ENCODE data around the gene LRRC8A.
A peak's percentile ranks its signal among the peaks of the same experiment; 100 is the strongest.

The LRRC8A gene

GRCh38 chr9:128902351-128903078, 20.6 kb downstream of the LRRC8A start:
- DNase-seq, result peak; percentile 62

GRCh38 chr9:128903079-128903461, 21.1 kb downstream of the LRRC8A start:
- no peak for DNase-seq

- no peak for DNase-seq
Measured at GRCh38 chr9:128903871-128904620, 22.1 kb downstream of the LRRC8A start.

GRCh38 chr9:128905964-128906363, 24.0 kb downstream of the LRRC8A start:
- no peak for DNase-seq

- DNase-seq, result no peak
Measured at GRCh38 chr9:128906741-128907140, 24.8 kb downstream of the LRRC8A start.

GRCh38 chr9:128908372-128908771, 26.4 kb downstream of the LRRC8A start:
- DNase-seq, result no peak

GRCh38 chr9:128909859-128910258, 27.9 kb downstream of the LRRC8A start:
- DNase-seq, result no peak

- DNase-seq, result no peak
Measured at GRCh38 chr9:128910906-128911305, 29.0 kb downstream of the LRRC8A start.

- DNase-seq, result no peak
Measured at GRCh38 chr9:128911529-128912035, 29.6 kb downstream of the LRRC8A start.

- DNase-seq, result no peak
Measured at GRCh38 chr9:128912270-128912853, 30.4 kb downstream of the LRRC8A start.

- no peak for DNase-seq
Measured at GRCh38 chr9:128913048-128913900, 31.3 kb downstream of the LRRC8A start.

GRCh38 chr9:128913995-128914772, 32.3 kb downstream of the LRRC8A start:
- no peak for DNase-seq

- DNase-seq, result no peak
Measured at GRCh38 chr9:128916204-128916603, 34.3 kb downstream of the LRRC8A start.

- no peak for DNase-seq
Measured at GRCh38 chr9:128916745-128917144, 34.8 kb downstream of the LRRC8A start.

GRCh38 chr9:128917151-128917849, 35.4 kb downstream of the LRRC8A start:
- DNase-seq, result no peak

GRCh38 chr9:128918921-128919320, 37.0 kb downstream of the LRRC8A start:
- no peak for DNase-seq

GRCh38 chr9:128919402-128920089, 37.6 kb downstream of the LRRC8A start:
- DNase-seq, result no peak

GRCh38 chr9:128920381-128921058, 38.6 kb downstream of the LRRC8A start, which contains the start of gene PHYHD1:
Gene PHYHD1, plus strand, starts transcription at chr9:128920982. Its CDS starts 1,342 bp downstream, at chr9:128922324.
- no peak for DNase-seq

- DNase-seq, result no peak
Measured at GRCh38 chr9:128921881-128922763, 40.2 kb downstream of the LRRC8A start.

Measured in NK-92 treated with Interleukin-12 subunit alpha and Interleukin-12 subunit beta, amount 100 ng/mL, for 24 hours (cell line).